Panc1 (cell line): Measurements from ENCODE around the gene ZNF609. TPM values are rescaled to one million over a fixed set of nuclear protein-coding genes. Genes with fewer than 3 reads are reported as not detected.

ENCODE experiments used
- ATAC-seq: fragments of 200-7000 bp; cut with Tn5 transposase; 2 replicates; pipeline ENCODE4 v1.9.1; 2020; ENCODE audit warnings: mild to moderate bottlenecking, moderate library complexity
- BruUV-seq: library from RNA; stranded (reverse); fragments of 400-500 nt; replicated peaks from 2 replicates; lab custom pipeline; 2021; lab: Mats Ljungman, UMichigan
- CTCF ChIA-PET: fragments of 300-600 bp; sonication (Branson Sonifier 250); formaldehyde crosslinking; loops from one replicate; lab custom pipeline; 2022; ENCODE audit warnings: antibody characterized with exemption; lab: Charles Lee
- POLR2A ChIA-PET: fragments of 300-600 bp; sonication (Branson Sonifier 250); formaldehyde crosslinking; loops from one replicate; lab custom pipeline; 2022; ENCODE audit warnings: antibody characterized with exemption; lab: Charles Lee
- DNase-seq: peaks from one replicate; pipeline ENCODE4 v3.0.0-alpha.2; 2010; ENCODE audit warnings: low read depth, low spot score
- H3K27ac ChIP-seq: 2 replicates; pipeline ENCODE4 v1.5.1; 2011; ENCODE audit warnings: mild to moderate bottlenecking, low read length, inconsistent platforms
- H3K27me3 ChIP-seq: fragments of 200-500 bp; sonication (Bioruptor generic); 2 replicates; pipeline ENCODE4 v1.6.0; 2014; ENCODE audit warnings: low read length, inconsistent platforms; ENCODE audit not compliant: control insufficient read depth, insufficient read depth
- H3K36me3 ChIP-seq: fragments of 200-500 bp; sonication (Bioruptor generic); 2 replicates; pipeline ENCODE4 v1.5.1; 2014; ENCODE audit warnings: inconsistent platforms, mild to moderate bottlenecking, low read length, moderate library complexity; ENCODE audit not compliant: control insufficient read depth, insufficient read depth
- H3K4me1 ChIP-seq: 2 replicates; pipeline ENCODE4 v1.5.1; 2011; ENCODE audit warnings: inconsistent platforms, mild to moderate bottlenecking, low read length, moderate library complexity; ENCODE audit not compliant: control insufficient read depth, insufficient read depth
- H3K4me3 ChIP-seq, 2 experiments: 2 replicates each; pipeline ENCODE4 v1.5.1; 2011 to 2012; ENCODE audit warnings: low read depth in 2 of 2, low read length in 2 of 2, mild to moderate bottlenecking in 2 of 2, inconsistent platforms in 1 of 2, moderate library complexity in 1 of 2
- H3K9me3 ChIP-seq: fragments of 200-500 bp; sonication (Bioruptor generic); 2 replicates; pipeline ENCODE4 v1.5.1; 2014; ENCODE audit warnings: low read depth, mild to moderate bottlenecking, inconsistent platforms, low read length, moderate library complexity; ENCODE audit not compliant: control insufficient read depth, insufficient read depth
- POLR2AphosphoS5 ChIP-seq: IDR thresholded peaks from 2 replicates; pipeline ENCODE4 v1.6.1; 2012; ENCODE audit warnings: mild to moderate bottlenecking, low read depth, low read length, moderate library complexity
- SIN3A ChIP-seq: IDR thresholded peaks from 2 replicates; pipeline ENCODE4 v1.6.1; 2012; ENCODE audit warnings: low read depth, mild to moderate bottlenecking, low read length, moderate library complexity, borderline replicate concordance; ENCODE audit not compliant: insufficient read depth
- TCF7L2 ChIP-seq: IDR thresholded peaks from 2 replicates; pipeline ENCODE4 v1.6.1; 2011; ENCODE audit warnings: mild to moderate bottlenecking, low read depth, low read length, inconsistent platforms
- in situ Hi-C: cut with HindIII; loops from 2 replicates; pipeline ENCODE4 v1.10.0; 2016; ENCODE audit warnings: low sequenced_read_pairs, low pct_unique_long_range_greater_than_20kb
- intact Hi-C: fragments of 100-400 bp; cut with micrococcal nuclease; formaldehyde crosslinking; loops from one replicate; pipeline ENCODE4 v1.10.0; 2022; ENCODE audit not compliant: unreplicated experiment
- total RNA-seq: library from RNA; stranded (reverse); gene quantifications from one replicate; pipeline ENCODE4 v1.2.1, GENCODE V29; 2021; ENCODE audit not compliant: unreplicated experiment
- TF ChIP-seq, protein P1 (sequence below): fragments of 450-650 bp; IDR thresholded peaks from 2 replicates; pipeline ENCODE4 v1.5.1; 2017; ENCODE audit warnings: mild to moderate bottlenecking
- TF ChIP-seq, protein P2 (sequence below), 2 experiments: IDR thresholded peaks; 2 replicates each; pipeline ENCODE4 v1.6.1; 2011 to 2012; ENCODE audit warnings: low read depth in 2 of 2, control low read depth in 1 of 2, low read length in 1 of 2, mild to moderate bottlenecking in 1 of 2, moderate library complexity in 1 of 2; ENCODE audit not compliant: insufficient read depth in 1 of 2

The ZNF609 gene
- total RNA-seq, 1 experiment from 2014 or later, result 47.2 TPM

DNA sequence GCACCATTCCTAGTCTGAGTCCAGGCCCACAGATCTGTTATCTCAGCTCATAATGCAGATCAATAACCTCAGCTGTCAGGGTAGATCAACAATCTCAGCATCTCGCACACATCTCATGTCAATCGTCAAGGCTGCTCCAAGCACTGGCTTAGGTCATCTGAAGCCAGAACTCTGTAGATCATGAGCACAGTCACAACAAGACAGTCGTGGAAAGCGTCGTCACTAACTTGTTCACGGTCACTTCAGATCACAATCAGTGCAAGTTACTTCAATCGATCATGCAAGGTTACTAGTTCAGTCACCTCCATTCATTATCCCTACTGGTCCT, 243.2 kb downstream of the ZNF609 start:
- no peaks in the 10 kb centered on the region for H3K27me3 ChIP-seq
- TF ChIP-seq POLR2AphosphoS5 (no peak), TCF7L2 (no peak), SIN3A (no peak)
- TF ChIP-seq, protein P1, sequence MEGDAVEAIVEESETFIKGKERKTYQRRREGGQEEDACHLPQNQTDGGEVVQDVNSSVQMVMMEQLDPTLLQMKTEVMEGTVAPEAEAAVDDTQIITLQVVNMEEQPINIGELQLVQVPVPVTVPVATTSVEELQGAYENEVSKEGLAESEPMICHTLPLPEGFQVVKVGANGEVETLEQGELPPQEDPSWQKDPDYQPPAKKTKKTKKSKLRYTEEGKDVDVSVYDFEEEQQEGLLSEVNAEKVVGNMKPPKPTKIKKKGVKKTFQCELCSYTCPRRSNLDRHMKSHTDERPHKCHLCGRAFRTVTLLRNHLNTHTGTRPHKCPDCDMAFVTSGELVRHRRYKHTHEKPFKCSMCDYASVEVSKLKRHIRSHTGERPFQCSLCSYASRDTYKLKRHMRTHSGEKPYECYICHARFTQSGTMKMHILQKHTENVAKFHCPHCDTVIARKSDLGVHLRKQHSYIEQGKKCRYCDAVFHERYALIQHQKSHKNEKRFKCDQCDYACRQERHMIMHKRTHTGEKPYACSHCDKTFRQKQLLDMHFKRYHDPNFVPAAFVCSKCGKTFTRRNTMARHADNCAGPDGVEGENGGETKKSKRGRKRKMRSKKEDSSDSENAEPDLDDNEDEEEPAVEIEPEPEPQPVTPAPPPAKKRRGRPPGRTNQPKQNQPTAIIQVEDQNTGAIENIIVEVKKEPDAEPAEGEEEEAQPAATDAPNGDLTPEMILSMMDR, result no peak
- TF ChIP-seq, protein P2, sequence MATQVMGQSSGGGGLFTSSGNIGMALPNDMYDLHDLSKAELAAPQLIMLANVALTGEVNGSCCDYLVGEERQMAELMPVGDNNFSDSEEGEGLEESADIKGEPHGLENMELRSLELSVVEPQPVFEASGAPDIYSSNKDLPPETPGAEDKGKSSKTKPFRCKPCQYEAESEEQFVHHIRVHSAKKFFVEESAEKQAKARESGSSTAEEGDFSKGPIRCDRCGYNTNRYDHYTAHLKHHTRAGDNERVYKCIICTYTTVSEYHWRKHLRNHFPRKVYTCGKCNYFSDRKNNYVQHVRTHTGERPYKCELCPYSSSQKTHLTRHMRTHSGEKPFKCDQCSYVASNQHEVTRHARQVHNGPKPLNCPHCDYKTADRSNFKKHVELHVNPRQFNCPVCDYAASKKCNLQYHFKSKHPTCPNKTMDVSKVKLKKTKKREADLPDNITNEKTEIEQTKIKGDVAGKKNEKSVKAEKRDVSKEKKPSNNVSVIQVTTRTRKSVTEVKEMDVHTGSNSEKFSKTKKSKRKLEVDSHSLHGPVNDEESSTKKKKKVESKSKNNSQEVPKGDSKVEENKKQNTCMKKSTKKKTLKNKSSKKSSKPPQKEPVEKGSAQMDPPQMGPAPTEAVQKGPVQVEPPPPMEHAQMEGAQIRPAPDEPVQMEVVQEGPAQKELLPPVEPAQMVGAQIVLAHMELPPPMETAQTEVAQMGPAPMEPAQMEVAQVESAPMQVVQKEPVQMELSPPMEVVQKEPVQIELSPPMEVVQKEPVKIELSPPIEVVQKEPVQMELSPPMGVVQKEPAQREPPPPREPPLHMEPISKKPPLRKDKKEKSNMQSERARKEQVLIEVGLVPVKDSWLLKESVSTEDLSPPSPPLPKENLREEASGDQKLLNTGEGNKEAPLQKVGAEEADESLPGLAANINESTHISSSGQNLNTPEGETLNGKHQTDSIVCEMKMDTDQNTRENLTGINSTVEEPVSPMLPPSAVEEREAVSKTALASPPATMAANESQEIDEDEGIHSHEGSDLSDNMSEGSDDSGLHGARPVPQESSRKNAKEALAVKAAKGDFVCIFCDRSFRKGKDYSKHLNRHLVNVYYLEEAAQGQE (IDR thresholded peaks at IDR 0.05; ENCODE audit: insufficient read depth in 1 of 2, low read depth in 2 of 2, low read length in 1 of 2), result no peak
- H3K27ac ChIP-seq, result peak overlapping the region; percentile 89
- DNase-seq (no peak), ATAC-seq (peak; percentile 43)
- H3K9me3 ChIP-seq, result no peaks in the 10 kb centered on the region
- no TSS peak for BruUV-seq
- CTCF ChIA-PET, result no interaction called here
- in situ Hi-C loops (no loop called here), intact Hi-C loops (no loop called here)
- peaks cover 37% of the 10 kb centered on the region for H3K4me1 ChIP-seq
- no peaks in the 10 kb centered on the region; the same call in 1 of the 2 replicates for H3K36me3 ChIP-seq
- POLR2A ChIA-PET, result no interaction called here
- H3K4me3 ChIP-seq, result peak overlapping the region; percentile 62 to 89

DNA sequence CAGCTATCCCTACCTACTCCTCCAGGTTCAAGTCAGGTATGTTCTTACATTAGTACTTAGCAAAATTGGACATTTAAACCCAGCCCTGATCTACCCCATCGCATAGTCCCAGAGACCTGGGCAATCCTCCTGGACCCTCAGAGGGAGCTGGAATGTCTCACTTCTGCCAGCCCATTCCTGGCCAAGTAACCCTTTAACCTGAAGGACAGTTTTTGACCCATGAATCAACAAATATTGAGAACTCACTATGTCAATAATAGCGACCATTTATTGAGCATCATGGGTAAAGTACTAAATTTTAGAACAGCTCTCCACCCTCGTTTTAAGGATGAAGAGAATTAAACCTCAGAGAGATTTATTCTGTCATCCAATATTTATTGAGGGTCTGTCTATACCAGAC, 244.6 kb downstream of the ZNF609 start:
- intact Hi-C loops (no loop called here), in situ Hi-C loops (no loop called here)
- Histone ChIP-seq H3K36me3 (no peaks in the 10 kb centered on the region; the same call in 1 of the 2 replicates), H3K27ac (no peak overlapping the region), H3K9me3 (no peaks in the 10 kb centered on the region), H3K4me3 (no peak overlapping the region), H3K4me1 (peaks cover 26% of the 10 kb centered on the region), H3K27me3 (no peaks in the 10 kb centered on the region)
- POLR2A ChIA-PET, result no interaction called here
- BruUV-seq, result no TSS peak
- TF ChIP-seq TCF7L2 (no peak), SIN3A (no peak)
- TF ChIP-seq, protein P1, result no peak
- TF ChIP-seq, protein P2 (IDR thresholded peaks at IDR 0.05; ENCODE audit: insufficient read depth in 1 of 2, low read depth in 2 of 2, low read length in 1 of 2), result no peak
- CTCF ChIA-PET, result no interaction called here
- ATAC-seq, result no peak
- DNase-seq, result no peak
